Panc1 (cell line): ENCODE data around the gene HADH.

ENCODE experiments used
- POLR2AphosphoS5 ChIP-seq: IDR thresholded peaks from 2 replicates; pipeline ENCODE4 v1.6.1; 2012; ENCODE audit warnings: mild to moderate bottlenecking, low read depth, low read length, moderate library complexity
- TF ChIP-seq, protein P1 (sequence below): fragments of 450-650 bp; IDR thresholded peaks from 2 replicates; pipeline ENCODE4 v1.5.1; 2017; ENCODE audit warnings: mild to moderate bottlenecking

DNA sequence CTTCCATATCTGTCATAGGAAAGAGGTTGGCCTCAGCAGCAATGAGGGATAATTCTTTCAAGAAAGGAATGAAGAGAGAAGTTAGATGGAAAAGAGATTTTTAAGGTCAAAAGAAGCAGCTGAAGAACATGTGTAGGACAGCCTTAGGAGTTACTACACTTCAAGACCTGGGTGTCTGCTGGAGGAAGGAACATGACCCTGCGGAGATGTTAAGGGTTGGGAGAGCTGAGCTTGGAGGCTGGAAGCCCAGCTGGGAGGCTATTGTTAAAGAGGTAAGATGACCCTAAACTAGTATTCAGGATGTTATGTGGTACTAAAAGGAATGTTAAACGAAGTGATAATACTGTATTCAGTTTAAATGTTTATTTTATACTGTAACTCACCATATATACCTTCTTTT lies 15.0 kb downstream of the HADH start:
- TF ChIP-seq, protein P1, sequence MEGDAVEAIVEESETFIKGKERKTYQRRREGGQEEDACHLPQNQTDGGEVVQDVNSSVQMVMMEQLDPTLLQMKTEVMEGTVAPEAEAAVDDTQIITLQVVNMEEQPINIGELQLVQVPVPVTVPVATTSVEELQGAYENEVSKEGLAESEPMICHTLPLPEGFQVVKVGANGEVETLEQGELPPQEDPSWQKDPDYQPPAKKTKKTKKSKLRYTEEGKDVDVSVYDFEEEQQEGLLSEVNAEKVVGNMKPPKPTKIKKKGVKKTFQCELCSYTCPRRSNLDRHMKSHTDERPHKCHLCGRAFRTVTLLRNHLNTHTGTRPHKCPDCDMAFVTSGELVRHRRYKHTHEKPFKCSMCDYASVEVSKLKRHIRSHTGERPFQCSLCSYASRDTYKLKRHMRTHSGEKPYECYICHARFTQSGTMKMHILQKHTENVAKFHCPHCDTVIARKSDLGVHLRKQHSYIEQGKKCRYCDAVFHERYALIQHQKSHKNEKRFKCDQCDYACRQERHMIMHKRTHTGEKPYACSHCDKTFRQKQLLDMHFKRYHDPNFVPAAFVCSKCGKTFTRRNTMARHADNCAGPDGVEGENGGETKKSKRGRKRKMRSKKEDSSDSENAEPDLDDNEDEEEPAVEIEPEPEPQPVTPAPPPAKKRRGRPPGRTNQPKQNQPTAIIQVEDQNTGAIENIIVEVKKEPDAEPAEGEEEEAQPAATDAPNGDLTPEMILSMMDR, result no peak
- no peak for TF ChIP-seq POLR2AphosphoS5
